Neural progenitor cell (in vitro differentiated cells): ENCODE results near the gene TLR6.

Experiments
- CTCF ChIP-seq: fragments of 200-600 bp; sonication (generic); IDR thresholded peaks from 2 replicates; pipeline ENCODE4 v1.5.1; 2017; ENCODE audit warnings: antibody characterized with exemption, mild to moderate bottlenecking
- EZH2 ChIP-seq: fragments of 200-600 bp; sonication (generic); IDR thresholded peaks from 2 replicates; pipeline ENCODE4 v1.6.1; 2017; ENCODE audit warnings: antibody characterized with exemption, mild to moderate bottlenecking, moderate library complexity

DNA sequence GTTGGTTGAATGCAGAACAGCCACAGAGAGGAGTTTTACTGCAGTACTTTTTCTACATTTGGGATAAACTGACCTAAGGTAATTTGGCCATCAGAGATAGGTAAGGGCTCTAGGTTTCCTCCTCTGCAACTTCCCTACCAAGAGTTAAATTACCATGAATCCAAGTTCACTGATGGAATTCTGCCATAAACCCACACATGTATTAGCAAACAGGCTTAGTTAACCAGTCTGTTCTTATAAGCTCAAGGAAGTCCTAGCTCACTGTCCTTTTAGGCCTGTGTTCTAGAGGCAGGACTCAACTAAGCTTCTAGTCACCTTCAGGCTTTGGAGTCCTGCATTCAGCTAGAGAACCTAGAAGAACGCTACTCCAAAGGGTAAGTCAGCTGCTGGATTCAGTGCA lies 15.0 kb upstream of the TLR6 start:
- TF ChIP-seq CTCF, result no peak
- no peak for TF ChIP-seq EZH2
